ENCODE measurements around the gene ULK1. TPM values are rescaled to one million over a fixed set of nuclear protein-coding genes. Genes with fewer than 3 reads are reported as not detected.

Gene ULK1
- total and polyA plus RNA-seq, 2 of the 13 experiments (the other 11 are each of a cell fraction or from before 2014, with no cell fraction given), result 2.8 to 10.1 TPM

DNA sequence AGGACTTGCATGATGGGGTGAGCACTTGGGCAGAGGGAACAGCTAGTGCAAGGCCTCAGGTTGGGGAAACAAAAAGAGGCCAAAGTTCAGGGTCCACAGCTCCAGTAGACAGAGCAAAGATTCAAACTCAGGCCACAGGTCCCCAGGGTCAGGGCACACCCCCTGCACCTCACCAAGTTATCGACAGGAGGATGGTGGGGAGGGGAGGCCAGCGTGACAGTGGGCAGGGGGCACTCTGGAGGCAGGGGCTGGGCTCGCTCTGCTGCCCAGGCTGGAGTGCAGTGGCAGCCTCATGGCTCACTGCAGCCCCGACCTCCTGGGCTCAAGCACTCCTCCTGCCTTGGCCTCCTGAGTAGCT, 32.4 kb upstream of the ULK1 start (continued):
- TF ChIP-seq ZKSCAN8 (CRISPR knock-in tag; IDR thresholded peaks at IDR 0.05; ENCODE audit: borderline replicate concordance) (no peak), KIAA2018 (CRISPR knock-in tag; IDR thresholded peaks at IDR 0.05; ENCODE audit: borderline replicate concordance) (no peak), HMG20B (CRISPR knock-in tag; conservative IDR thresholded peaks at IDR 0.05) (no peak), MBNL3 (CRISPR knock-in tag; conservative IDR thresholded peaks at IDR 0.05) (no peak), HDAC6 (IDR thresholded peaks at IDR 0.05; ENCODE audit: low read depth, low read length) (no peak), HNRNPL (IDR thresholded peaks at IDR 0.05; ENCODE audit: low read depth, low read length) (peak; percentile 38; the same call in 1 of the 2 replicates), ZNF691 (CRISPR knock-in tag; IDR thresholded peaks at IDR 0.05; ENCODE audit: borderline replicate concordance, low read depth) (peak; percentile 99), ZNF160 (CRISPR knock-in tag; IDR thresholded peaks at IDR 0.05) (0 out of 2 replicates have a peak, but pooled peaks have one; percentile 46)
- TF ChIP-seq, protein P1, sequence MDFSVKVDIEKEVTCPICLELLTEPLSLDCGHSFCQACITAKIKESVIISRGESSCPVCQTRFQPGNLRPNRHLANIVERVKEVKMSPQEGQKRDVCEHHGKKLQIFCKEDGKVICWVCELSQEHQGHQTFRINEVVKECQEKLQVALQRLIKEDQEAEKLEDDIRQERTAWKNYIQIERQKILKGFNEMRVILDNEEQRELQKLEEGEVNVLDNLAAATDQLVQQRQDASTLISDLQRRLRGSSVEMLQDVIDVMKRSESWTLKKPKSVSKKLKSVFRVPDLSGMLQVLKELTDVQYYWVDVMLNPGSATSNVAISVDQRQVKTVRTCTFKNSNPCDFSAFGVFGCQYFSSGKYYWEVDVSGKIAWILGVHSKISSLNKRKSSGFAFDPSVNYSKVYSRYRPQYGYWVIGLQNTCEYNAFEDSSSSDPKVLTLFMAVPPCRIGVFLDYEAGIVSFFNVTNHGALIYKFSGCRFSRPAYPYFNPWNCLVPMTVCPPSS (IDR thresholded peaks at IDR 0.05), result no peak
- TF ChIP-seq, protein P2, sequence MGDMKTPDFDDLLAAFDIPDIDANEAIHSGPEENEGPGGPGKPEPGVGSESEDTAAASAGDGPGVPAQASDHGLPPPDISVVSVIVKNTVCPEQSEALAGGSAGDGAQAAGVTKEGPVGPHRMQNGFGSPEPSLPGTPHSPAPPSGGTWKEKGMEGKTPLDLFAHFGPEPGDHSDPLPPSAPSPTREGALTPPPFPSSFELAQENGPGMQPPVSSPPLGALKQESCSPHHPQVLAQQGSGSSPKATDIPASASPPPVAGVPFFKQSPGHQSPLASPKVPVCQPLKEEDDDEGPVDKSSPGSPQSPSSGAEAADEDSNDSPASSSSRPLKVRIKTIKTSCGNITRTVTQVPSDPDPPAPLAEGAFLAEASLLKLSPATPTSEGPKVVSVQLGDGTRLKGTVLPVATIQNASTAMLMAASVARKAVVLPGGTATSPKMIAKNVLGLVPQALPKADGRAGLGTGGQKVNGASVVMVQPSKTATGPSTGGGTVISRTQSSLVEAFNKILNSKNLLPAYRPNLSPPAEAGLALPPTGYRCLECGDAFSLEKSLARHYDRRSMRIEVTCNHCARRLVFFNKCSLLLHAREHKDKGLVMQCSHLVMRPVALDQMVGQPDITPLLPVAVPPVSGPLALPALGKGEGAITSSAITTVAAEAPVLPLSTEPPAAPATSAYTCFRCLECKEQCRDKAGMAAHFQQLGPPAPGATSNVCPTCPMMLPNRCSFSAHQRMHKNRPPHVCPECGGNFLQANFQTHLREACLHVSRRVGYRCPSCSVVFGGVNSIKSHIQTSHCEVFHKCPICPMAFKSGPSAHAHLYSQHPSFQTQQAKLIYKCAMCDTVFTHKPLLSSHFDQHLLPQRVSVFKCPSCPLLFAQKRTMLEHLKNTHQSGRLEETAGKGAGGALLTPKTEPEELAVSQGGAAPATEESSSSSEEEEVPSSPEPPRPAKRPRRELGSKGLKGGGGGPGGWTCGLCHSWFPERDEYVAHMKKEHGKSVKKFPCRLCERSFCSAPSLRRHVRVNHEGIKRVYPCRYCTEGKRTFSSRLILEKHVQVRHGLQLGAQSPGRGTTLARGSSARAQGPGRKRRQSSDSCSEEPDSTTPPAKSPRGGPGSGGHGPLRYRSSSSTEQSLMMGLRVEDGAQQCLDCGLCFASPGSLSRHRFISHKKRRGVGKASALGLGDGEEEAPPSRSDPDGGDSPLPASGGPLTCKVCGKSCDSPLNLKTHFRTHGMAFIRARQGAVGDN (CRISPR knock-in tag; IDR thresholded peaks at IDR 0.05), result peak; percentile 54
- TF ChIP-seq, protein P3, sequence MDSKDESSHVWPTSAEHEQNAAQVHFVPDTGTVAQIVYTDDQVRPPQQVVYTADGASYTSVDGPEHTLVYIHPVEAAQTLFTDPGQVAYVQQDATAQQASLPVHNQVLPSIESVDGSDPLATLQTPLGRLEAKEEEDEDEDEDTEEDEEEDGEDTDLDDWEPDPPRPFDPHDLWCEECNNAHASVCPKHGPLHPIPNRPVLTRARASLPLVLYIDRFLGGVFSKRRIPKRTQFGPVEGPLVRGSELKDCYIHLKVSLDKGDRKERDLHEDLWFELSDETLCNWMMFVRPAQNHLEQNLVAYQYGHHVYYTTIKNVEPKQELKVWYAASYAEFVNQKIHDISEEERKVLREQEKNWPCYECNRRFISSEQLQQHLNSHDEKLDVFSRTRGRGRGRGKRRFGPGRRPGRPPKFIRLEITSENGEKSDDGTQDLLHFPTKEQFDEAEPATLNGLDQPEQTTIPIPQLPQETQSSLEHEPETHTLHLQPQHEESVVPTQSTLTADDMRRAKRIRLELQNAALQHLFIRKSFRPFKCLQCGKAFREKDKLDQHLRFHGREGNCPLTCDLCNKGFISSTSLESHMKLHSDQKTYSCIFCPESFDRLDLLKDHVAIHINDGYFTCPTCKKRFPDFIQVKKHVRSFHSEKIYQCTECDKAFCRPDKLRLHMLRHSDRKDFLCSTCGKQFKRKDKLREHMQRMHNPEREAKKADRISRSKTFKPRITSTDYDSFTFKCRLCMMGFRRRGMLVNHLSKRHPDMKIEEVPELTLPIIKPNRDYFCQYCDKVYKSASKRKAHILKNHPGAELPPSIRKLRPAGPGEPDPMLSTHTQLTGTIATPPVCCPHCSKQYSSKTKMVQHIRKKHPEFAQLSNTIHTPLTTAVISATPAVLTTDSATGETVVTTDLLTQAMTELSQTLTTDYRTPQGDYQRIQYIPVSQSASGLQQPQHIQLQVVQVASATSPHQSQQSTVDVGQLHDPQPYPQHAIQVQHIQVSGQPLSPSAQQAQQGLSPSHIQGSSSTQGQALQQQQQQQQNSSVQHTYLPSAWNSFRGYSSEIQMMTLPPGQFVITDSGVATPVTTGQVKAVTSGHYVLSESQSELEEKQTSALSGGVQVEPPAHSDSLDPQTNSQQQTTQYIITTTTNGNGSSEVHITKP (CRISPR knock-in tag; IDR thresholded peaks at IDR 0.05; ENCODE audit: low read depth), result no peak

All from HepG2 (cell line).